Loucy (cell line): ENCODE data around the gene NOX5.

Source experiments
- CTCF ChIP-seq: fragments of 200-600 bp; sonication (generic); conservative IDR thresholded peaks from 2 replicates; pipeline ENCODE4 v1.5.1; 2014; ENCODE audit warnings: mild to moderate bottlenecking, antibody characterized with exemption, low read length
- EZH2phosphoT487 ChIP-seq: fragments of 200-600 bp; IDR thresholded peaks from 2 replicates; pipeline ENCODE4 v1.6.1; 2018; ENCODE audit warnings: antibody characterized with exemption, mild to moderate bottlenecking, moderate library complexity, borderline replicate concordance

GRCh38 chr15:69100821-69101220, 86.3 kb downstream of the NOX5 start:
- TF ChIP-seq CTCF = no peak
- no peak for TF ChIP-seq EZH2phosphoT487
